H4 (cell line): ENCODE data around the gene RIMS3. TPM values are rescaled to one million over a fixed set of nuclear protein-coding genes. Genes with fewer than 3 reads are reported as not detected.

Experiments
- DNase-seq: peaks from one replicate; pipeline ENCODE4 v3.0.0-alpha.2; 2015; ENCODE audit warnings: low spot score
- total RNA-seq: library from RNA; depleted of rRNA; stranded (reverse); fragments of >200 nt; shearing (Covaris generic); gene quantifications from 2 replicates; pipeline ENCODE4 v1.2.3, GENCODE V29; 2014

Gene RIMS3
- total RNA-seq, 1 experiment from 2014 or later: 5.9 TPM

DNA sequence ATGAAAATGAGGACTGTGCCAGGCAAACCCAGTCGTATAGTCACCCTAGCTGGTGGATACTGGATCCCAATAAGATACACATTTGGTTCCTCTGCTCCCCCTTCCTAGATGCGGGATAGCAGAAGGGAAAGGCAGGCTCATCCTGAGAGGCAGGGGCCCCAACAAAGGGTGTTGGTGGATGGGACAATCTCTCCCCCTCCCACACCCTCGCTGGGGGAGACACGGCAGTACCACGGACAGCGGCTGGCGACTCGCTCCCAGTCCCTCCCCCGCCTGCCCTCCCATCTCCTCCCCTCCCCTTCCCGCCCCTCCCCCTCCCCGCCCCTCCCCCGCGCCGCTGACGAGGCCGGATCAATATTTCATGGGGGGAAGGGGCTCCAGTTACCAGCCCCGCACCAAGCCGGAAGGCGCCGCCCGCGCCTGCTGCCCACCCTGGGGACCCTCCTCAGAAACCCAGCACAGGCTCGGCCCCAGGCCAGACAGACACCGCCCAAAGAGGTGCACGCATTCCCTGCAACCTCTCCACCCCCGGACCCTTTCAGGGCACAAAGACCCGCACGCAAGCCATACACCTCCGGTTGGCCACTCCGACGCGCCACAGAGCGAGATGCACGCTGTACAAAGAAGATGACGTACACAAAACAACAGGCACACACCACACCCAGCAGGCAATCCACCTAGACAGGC is 11.5 kb downstream of the RIMS3 start:
- DNase-seq: no peak

DNA sequence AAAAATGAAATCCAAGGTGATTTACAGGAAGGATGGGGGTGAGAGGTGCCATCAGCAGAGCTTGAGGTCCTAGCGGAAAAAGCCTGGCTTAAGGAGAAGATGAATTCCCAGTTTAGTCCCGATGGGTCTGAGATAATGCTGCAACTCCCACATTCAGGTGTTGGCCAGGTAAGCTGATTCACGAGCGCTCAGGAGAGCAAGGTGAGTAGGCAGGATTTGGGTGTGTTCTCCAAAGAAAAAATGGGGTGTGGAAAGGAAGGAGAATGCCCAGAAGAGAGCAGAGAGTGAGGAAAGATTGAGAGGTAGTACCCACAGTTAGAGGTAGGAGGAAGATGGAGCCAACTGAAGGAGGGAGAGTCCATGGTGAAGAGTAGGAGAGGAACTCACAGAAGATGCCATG is 12.5 kb downstream of the RIMS3 start:
- DNase-seq: no peak

- no peak for DNase-seq
These were observed 13.0 kb downstream of the RIMS3 start for GRCh38 chr1:40652468-40652867.

- DNase-seq: no peak
These were observed 14.2 kb downstream of the RIMS3 start for GRCh38 chr1:40651138-40651857.

GRCh38 chr1:40650075-40650474 is 15.4 kb downstream of the RIMS3 start:
- DNase-seq: no peak

GRCh38 chr1:40649592-40649930 is 15.9 kb downstream of the RIMS3 start:
- DNase-seq: no peak

DNA sequence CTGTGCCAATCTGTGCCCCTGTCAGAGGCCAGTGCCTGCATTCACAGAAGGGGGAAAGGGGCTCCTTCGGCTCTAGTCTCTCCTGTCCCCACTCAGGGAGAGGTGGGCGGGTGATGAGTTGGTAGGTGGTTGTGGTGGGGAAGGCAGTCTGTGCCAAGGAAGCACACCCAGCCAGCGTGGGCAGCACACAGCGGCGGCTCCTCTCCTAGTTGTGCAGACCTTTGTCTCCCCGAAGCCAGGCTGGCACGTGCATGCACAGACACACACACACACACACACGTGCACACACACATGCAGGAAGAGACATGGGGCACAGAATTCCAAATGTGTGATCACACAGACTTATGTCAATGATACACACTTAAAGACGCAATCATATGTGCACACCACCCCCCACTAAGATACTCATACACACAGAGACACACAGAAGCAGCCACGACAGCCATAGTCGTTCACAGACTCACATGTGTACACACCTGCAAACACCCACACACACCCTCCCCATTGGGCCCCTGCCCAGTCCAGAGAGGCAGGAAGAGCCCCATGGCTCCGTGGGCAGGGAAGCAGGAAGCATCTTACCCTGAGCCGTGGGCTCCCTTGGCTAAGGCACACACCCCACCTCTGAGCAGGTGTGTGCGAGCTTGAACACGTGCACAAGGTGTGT is 16.4 kb downstream of the RIMS3 start:
- no peak for DNase-seq

GRCh38 chr1:40648200-40648599 is 17.3 kb downstream of the RIMS3 start:
- no peak for DNase-seq

DNA sequence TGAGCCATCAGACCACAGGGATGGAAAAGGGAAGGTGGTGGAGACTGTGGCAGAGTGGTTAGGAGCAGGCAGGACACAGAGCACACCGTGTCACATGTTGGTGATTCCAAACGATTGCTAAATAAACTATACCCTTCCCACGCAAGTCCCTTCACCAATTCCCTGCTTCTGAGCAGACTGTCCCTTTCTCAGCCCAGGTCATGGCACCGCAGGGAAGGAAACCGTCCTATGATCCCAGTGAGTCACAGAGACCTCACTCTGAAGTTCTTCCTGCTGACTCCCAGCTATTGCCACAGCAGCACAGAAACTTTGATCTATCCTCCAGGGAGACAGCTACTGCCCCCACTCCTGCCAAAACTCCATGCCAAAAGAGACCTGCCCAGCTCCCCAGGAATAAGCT is 19.2 kb downstream of the RIMS3 start:
- no peak for DNase-seq

DNA sequence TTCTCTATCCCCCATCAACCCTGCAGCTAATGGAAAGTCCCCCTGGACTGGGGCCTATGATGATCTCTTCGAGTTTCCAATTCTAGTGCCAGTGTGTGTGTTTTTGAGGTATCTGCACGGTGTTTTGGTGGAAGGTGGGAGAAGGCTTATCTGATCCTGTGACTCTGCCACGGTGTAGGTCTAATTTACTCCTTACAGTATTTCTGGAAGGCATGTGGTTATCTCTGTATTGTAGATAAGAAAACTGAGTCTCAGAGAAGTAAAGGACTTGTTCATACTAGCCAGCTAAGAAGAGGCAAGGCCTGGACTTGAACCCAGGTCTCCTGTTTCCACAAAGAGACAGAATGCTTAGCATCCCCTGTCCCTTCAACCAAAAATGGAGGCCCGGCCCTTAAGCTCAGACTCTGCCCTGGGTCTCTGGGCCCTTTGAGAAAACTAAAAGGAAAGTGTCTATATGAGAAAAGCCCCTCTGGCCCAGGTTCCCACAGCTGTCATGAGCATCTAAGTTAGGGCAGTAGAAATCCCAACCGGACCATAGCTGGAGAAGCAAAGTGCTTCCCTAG is 20.3 kb downstream of the RIMS3 start:
- no peak for DNase-seq

- no peak for DNase-seq
These were observed 23.8 kb downstream of the RIMS3 start for GRCh38 chr1:40641601-40642242.

DNA sequence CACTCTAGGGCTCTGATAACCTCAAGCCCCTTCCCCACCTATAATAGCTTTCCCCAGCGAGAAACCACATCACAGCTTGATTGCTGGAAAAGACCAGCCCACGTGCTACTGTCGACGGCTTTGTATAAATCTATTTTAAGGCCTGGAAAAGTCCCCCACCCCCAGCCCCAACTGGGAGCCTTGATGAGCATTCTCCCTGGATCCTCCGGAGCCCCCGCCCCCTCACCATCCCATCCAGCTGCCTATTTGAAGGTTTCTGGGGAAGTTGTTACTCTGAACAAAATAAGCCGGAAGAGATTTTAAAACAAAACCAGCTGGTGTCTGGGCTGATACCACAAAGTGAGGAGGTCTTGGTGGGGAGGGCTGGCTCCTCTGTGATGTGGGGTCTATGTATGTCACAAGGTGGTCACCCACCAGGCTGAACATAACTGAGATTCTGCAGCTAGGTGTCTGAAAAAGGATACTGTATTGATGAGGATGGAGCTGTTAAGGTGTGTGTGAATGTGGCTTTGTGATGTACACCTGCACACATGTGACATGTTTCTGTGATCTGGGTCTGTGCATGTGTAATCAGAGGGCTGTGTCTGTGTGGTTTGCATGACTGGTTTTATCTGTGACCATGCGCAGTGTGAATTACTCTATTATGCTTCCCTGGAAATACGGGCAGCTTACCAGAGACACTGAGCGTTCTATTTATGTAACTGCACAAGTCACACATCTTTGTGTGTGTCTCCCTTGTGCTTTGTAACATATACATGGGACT is 25.0 kb downstream of the RIMS3 start:
- DNase-seq: no peak

DNA sequence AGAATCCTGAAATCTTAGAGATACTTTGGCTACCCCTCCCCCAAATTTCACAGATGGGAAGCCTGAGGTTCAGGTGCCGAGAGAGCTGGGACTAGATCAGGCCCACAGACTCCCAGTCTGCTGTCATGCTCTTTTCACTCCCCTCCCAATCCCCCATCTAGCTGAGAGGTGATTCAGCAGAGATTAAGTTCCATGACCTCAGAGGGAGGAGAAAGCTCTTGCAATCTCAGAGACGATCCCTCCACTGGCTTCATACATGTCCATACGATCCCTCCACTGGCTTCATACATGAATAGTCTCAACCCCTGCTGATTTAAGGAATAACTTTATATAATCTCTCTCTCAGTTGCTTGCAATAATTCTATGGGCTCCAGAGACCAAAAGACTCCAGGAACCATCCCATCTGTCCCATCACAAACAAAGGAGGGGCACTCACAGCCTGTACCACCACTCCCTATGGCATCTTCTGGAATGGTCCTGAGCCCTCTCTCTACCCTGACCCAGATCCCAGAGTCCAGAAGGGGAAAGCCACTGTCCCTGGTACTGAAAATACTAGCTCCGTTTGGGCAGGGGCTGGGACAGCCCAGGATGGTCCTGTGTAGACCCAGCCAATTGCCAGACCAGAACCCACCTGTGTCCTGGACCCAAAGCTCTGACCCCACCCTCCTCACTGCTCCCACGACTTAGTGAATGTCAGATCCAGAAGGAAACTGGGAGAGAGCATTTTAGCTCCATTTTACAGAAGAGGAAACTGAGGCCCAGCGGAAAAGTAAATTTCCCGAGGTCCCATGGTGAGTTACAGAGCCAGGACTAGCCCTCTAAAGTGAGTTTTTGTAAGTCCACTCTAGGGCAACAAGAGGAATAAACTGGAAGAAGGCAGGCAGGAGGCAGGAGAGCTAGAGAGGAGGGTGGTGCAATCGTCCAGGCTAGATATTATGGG is 27.1 kb downstream of the RIMS3 start:
- no peak for DNase-seq

GRCh38 chr1:40637470-40638007 is 27.9 kb downstream of the RIMS3 start:
- no peak for DNase-seq

DNA sequence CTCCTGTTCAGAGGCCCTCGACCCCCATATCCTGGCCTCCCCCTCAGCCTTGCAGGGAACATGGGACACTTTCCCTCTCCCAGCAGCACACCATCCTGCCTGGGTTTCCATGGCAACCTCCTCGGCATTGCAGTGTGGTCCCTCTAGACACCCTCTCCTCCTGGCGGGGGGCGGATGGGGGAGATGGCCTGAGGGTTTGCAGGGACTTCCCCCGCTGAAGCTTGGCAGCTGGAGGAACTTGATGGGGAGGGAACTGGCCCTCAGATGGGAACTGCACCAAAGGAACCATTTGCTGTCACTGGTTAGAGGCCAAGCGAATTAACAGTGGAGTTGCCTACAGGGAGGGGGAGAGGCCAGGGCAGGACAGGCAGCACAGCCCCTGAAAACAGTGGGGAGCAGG is 28.7 kb downstream of the RIMS3 start:
- DNase-seq: no peak

- DNase-seq: no peak
These were observed 29.6 kb downstream of the RIMS3 start for GRCh38 chr1:40635763-40636500.

DNA sequence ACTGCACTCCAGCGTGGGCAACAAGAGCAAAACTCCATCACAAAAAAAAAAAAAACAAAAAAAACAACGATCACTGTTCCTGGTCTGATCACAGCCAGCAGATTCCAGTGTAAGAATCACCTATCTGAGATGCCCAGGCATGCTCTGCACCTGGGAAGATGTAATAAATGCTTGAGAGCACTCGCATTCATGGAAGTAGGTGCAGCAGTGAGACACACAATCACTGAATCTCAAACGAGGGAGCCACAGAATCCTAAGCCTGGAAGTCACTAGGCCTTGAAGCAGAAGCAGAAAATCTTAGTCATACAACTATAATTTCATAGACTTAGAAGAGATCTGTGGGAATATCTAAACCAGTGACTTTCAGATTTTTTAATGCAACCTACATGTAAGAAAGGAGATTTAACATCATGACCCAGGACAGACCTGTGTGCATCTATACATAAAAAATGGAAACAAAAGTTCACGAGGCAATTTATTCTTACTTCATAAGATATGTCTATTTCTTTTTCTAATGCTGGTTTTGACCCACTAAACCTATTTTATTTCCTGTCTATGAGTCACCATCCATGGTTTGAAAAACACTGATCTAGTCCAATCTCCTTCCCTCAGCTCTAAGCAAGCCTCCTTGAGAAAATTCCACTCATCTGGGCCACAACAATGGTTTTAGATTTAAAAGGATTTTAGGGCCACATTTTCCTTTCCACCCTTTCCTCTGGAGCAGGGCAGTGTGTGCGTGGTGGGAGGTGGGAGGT is 30.4 kb downstream of the RIMS3 start:
- no peak for DNase-seq

GRCh38 chr1:40633931-40634376 is 31.5 kb downstream of the RIMS3 start:
- DNase-seq: no peak

GRCh38 chr1:40633523-40633922 is 32.0 kb downstream of the RIMS3 start:
- no peak for DNase-seq
